Transverse colon (tissue), 4 donors: ENCODE results near the gene PIGV. TPM values are rescaled to one million over a fixed set of nuclear protein-coding genes. Genes with fewer than 3 reads are reported as not detected.
A peak's percentile ranks its signal among the peaks of the same experiment; 100 is the strongest.
"Not testable (repeated sequence)": the region's sequence is repeated elsewhere in the genome, so short reads cannot be mapped to it uniquely, and the experiment has no call there.

ENCODE experiments used
- DNase-seq: peaks from one replicate; pipeline ENCODE4 v3.0.0-alpha.2; 2019
- H3K27ac ChIP-seq, 4 donors: fragments of 200-600 bp; sonication (generic); 2 replicates each; pipeline ENCODE4 v1.5.1; 2016 to 2018; ENCODE audit warnings: inconsistent platforms in 4 of 4
- H3K27me3 ChIP-seq: fragments of 200-600 bp; sonication (generic); 2 replicates; pipeline ENCODE4 v1.5.1; 2017; ENCODE audit warnings: inconsistent platforms
- H3K36me3 ChIP-seq, 4 donors: fragments of 200-600 bp; sonication (generic); 2 replicates each; pipeline ENCODE4 v1.5.1; 2017 to 2019; ENCODE audit warnings: inconsistent platforms in 4 of 4
- H3K4me1 ChIP-seq, 4 donors: fragments of 200-600 bp; sonication (generic); 2 replicates each; pipeline ENCODE4 v1.5.1; 2017 to 2020; ENCODE audit warnings: inconsistent platforms in 4 of 4
- H3K4me3 ChIP-seq, 4 donors: fragments of 200-600 bp; sonication (generic); 1 replicate in 1 of 4; 2 replicates in 3 of 4; pipeline versions ENCODE4 v1.5.1 to v1.6.1; 2017 to 2019; ENCODE audit warnings: inconsistent platforms in 4 of 4
- H3K9me3 ChIP-seq, 2 donors: fragments of 200-600 bp; sonication (generic); 2 replicates each; pipeline ENCODE4 v1.5.1; 2017 to 2019; ENCODE audit warnings: inconsistent platforms in 2 of 2
- EP300 ChIP-seq: sonication (generic); formaldehyde crosslinking; IDR thresholded peaks from one replicate; pipeline ENCODE4 v1.6.1; 2017; ENCODE audit warnings: antibody characterized with exemption, low read depth
- POLR2A ChIP-seq: fragments of 450-650 bp; IDR thresholded peaks from one replicate; pipeline ENCODE4 v1.6.1; 2016; ENCODE audit warnings: antibody characterized with exemption, mild to moderate bottlenecking, moderate library complexity
- POLR2AphosphoS5 ChIP-seq, 3 donors: sonication (generic); formaldehyde crosslinking; IDR thresholded peaks; one replicate each; pipeline ENCODE4 v1.6.1; 2016; ENCODE audit warnings: antibody characterized with exemption in 3 of 3
- WGBS, 2 donors: methylation state at CpG; one replicate each; pipeline ENCODE4 v1.1.5; 2018; ENCODE audit warnings: low coverage in 1 of 2; 5-methylcytosine and 5-hydroxymethylcytosine counted together
- in situ Hi-C, 4 donors: fragments of 200-750 bp; cut with MboI; loops; one replicate each; pipeline versions ENCODE4 v1.15.0 to v1.15.1; 2017; ENCODE audit warnings: low sequenced_read_pairs in 3 of 4, low pct_ligation_motif_present in 1 of 4, low pct_unique_long_range_greater_than_20kb in 1 of 4
- intact Hi-C: fragments of 100-400 bp; cut with DNase I; formaldehyde crosslinking; loops from one replicate; pipeline ENCODE4 v1.15.1; 2023; ENCODE audit warnings: low total_unique reads
- total RNA-seq, 4 donors: library from RNA; depleted of rRNA; stranded (reverse); fragments of >200 nt; gene quantifications; one replicate each; pipeline ENCODE4 v1.1.0, GENCODE V29; 2016
- TF ChIP-seq, protein P1 (sequence below), 5 experiments: fragments of 200-600 bp in 3 of 5; fragments of 450-650 bp in 2 of 5; sonication (generic) in 3 of 5; IDR thresholded peaks; 1 replicate in 2 of 5; 2 replicates in 3 of 5; pipeline ENCODE4 v1.5.1; 2016 to 2017; ENCODE audit warnings: antibody characterized with exemption in 5 of 5, inconsistent platforms in 3 of 5, mild to moderate bottlenecking in 2 of 5, moderate library complexity in 1 of 5

The PIGV gene
- total RNA-seq, 4 donors from 2014 or later = 16.1 to 32.2 (median 24.2) TPM

DNA sequence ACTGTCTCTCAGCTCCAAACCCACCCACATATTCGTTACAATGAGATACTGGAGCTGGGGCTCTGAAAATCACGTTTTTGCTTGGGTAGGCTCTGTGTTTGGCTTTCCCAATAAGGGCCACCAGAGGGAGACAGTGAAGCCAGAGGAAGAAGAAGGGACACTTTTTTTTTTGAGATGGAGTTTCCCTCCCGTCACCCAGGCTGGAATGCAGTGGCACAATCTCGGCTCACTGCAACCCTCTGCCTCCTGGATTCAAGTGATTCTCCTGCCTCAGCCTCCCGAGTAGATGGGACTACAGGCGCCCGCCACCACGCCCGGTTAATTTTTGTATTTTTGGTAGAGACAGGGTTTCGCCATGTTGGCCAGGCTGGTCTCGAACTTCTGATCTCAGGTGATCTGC lies 22.4 kb downstream of the PIGV start:
- DNase-seq = peak; percentile 80
- H3K27me3 ChIP-seq, H3K36me3 ChIP-seq, H3K9me3 ChIP-seq, H3K4me1 ChIP-seq, H3K27ac ChIP-seq, H3K4me3 ChIP-seq, intact Hi-C loops: not testable (repeated sequence)
- WGBS, 2 donors = 0 to 53% methylated on average over 2 to 11 of the region's 11 CpGs
- TF ChIP-seq, protein P1, sequence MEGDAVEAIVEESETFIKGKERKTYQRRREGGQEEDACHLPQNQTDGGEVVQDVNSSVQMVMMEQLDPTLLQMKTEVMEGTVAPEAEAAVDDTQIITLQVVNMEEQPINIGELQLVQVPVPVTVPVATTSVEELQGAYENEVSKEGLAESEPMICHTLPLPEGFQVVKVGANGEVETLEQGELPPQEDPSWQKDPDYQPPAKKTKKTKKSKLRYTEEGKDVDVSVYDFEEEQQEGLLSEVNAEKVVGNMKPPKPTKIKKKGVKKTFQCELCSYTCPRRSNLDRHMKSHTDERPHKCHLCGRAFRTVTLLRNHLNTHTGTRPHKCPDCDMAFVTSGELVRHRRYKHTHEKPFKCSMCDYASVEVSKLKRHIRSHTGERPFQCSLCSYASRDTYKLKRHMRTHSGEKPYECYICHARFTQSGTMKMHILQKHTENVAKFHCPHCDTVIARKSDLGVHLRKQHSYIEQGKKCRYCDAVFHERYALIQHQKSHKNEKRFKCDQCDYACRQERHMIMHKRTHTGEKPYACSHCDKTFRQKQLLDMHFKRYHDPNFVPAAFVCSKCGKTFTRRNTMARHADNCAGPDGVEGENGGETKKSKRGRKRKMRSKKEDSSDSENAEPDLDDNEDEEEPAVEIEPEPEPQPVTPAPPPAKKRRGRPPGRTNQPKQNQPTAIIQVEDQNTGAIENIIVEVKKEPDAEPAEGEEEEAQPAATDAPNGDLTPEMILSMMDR (IDR thresholded peaks at IDR 0.05) = peak; percentile 71 to 78 (median 75)
- in situ Hi-C loops = loop anchor here in 1 of 4 donors (5.0 kb wide), 1 partner anchor 52 kb away; the partner anchor contains the start of gene SFN

DNA sequence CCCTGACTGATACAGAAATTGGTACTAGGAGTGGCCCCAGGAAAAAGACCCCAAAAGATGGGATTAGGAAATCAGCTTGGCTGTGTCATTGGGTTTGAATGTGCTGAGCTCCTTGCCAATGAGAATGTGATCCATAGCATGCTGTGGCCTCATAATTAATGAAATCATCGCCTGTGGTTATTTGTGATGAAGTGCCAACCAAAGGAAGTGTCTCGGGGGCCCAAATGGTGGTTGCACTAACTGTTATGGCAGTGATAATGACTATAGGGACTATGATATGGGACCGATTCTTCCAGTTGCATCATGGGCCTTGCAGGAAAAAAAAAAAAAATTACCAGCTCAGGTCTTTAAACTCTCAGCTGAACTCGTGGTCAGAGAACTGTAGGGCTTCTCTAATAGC lies 23.3 kb downstream of the PIGV start:
- WGBS, 2 donors = 70% methylated on average over 2 to 4 of the region's 4 CpGs
- no peak for DNase-seq
- intact Hi-C loops (no loop called here), in situ Hi-C loops (loop anchor here in 1 of 4 donors (5.0 kb wide), 1 partner anchor 51 kb away; the partner anchor contains the start of gene SFN)
- Histone ChIP-seq H3K4me1 (peaks cover 0 to 6% (median 0%) of the 10 kb centered on the region in 4 donors), H3K9me3 (no peaks in the 10 kb centered on the region), H3K36me3 (no peaks in the 10 kb centered on the region), H3K27ac (no peak overlapping the region), H3K4me3 (no peak overlapping the region), H3K27me3 (no peaks in the 10 kb centered on the region)
- no peak for TF ChIP-seq EP300
- TF ChIP-seq, protein P1 (IDR thresholded peaks at IDR 0.05) = no peak
- no peak for TF ChIP-seq POLR2AphosphoS5 (IDR thresholded peaks at IDR 0.05)
- TF ChIP-seq POLR2A = no peak

GRCh38 chr1:26811708-26812107 lies 24.0 kb downstream of the PIGV start:
- no peak overlapping the region for H3K27ac ChIP-seq
- intact Hi-C loops = no loop called here
- peaks cover 0 to 6% (median 0%) of the 10 kb centered on the region in 4 donors for H3K4me1 ChIP-seq
- in situ Hi-C loops = loop anchor here in 1 of 4 donors (5.0 kb wide), 1 partner anchor 51 kb away; the partner anchor contains the start of gene SFN
- no peaks in the 10 kb centered on the region for H3K36me3 ChIP-seq
- no peak for DNase-seq
- H3K4me3 ChIP-seq = no peak overlapping the region
- no peaks in the 10 kb centered on the region for H3K9me3 ChIP-seq
- no peaks in the 10 kb centered on the region for H3K27me3 ChIP-seq
- TF ChIP-seq, protein P1 (IDR thresholded peaks at IDR 0.05) = no peak
- TF ChIP-seq EP300 (no peak), POLR2AphosphoS5 (IDR thresholded peaks at IDR 0.05) (no peak), POLR2A (no peak)

GRCh38 chr1:26814377-26814776 lies 26.6 kb downstream of the PIGV start:
- 93 to 100% methylated on average over 1 to 2 of the region's 2 CpGs for WGBS, 2 donors
- H3K4me3 ChIP-seq = no peak overlapping the region
- TF ChIP-seq, protein P1 (IDR thresholded peaks at IDR 0.05) = no peak
- TF ChIP-seq POLR2AphosphoS5 (IDR thresholded peaks at IDR 0.05) (no peak), POLR2A (no peak), EP300 (no peak)
- peaks cover 0 to 6% (median 0%) of the 10 kb centered on the region in 4 donors for H3K4me1 ChIP-seq
- no peaks in the 10 kb centered on the region for H3K9me3 ChIP-seq
- no peak for DNase-seq
- H3K27ac ChIP-seq = no peak overlapping the region
- in situ Hi-C loops (loop anchor here in 1 of 4 donors (5.0 kb wide), 1 partner anchor 48 kb away; the partner anchor contains the start of gene SFN), intact Hi-C loops (no loop called here)
- no peaks in the 10 kb centered on the region for H3K36me3 ChIP-seq
- H3K27me3 ChIP-seq = no peaks in the 10 kb centered on the region
